Measurements from ENCODE around the gene CLNS1A.

CLNS1A gene

DNA sequence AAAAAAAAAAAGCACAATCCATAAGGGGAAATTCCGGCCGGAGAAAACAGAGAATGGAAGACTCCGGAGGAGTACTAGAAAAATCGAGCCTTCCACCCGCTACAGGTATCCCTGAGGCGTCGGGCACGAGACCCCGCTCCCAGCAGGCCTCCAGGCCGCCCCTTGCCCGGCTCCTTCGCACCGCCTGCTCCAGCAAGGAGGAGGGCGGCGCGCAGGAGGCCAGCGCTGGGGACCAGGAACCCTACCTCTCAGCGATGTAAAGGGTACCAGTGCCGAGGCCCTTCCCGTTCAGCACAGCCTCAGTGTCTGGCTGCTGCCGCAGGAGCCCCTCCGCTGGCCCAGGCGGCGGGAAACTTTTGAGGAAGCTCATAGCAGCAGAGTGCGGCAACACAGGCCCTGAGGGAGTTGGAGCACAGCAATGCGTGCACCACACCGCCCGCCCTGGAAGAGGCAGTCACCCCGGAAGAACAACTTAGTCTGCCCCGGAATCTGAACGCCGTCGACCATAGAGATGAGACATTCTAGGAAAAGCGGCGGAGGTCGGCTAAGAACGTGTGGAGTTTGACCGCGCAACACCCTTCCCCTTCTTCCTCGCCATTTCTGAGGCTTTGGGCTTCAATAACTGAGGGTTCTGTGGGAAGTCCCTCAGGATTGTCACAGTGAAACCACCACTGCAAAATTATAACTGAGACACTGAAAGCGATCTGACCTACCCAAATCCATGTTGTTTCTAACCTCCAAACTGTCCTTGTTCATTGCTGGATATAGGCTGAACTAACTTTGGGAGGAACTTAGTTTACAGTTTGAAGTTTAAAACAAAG lies at the start of gene CLNS1A:
Gene CLNS1A (minus strand): TSS at position 450 of the 821 bp plus-strand sequence. CDS start 80 bp downstream, at position 370.
- peak; percentile 93 to 94 for DNase-seq

DNA sequence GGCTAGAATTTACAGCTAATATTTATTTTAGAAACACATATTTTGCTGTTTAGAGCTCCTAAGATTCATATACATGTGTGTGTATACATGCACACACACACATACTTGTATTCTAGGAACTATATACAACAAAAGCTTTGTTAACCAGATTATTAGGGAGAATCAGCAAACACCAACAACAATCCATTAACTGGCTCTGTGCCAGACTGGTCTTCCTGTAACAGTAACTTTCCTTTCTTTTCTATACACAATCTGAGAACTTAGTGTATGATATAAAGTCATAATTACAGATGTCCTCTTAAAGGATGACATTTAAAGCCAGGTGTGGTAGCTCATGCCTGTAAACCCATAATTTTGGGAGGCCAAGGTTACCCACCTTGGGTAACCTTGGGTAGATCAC lies 49.5 kb upstream of the CLNS1A start:
- no peak for DNase-seq

GRCh38 chr11:77677138-77677537 lies 39.5 kb upstream of the CLNS1A start:
- no peak for DNase-seq

GRCh38 chr11:77672264-77672663 lies 34.7 kb upstream of the CLNS1A start:
- no peak for DNase-seq

- no peak for DNase-seq
Observed at GRCh38 chr11:77669848-77670511, 32.4 kb upstream of the CLNS1A start.

- DNase-seq = no peak
Observed at GRCh38 chr11:77668760-77669159, 31.2 kb upstream of the CLNS1A start.

- DNase-seq = no peak
Observed at GRCh38 chr11:77665240-77665965, 27.8 kb upstream of the CLNS1A start.

GRCh38 chr11:77661670-77662069 lies 24.1 kb upstream of the CLNS1A start:
- no peak for DNase-seq

- peak in 1 of 2 experiments; percentile 13 for DNase-seq
Observed at GRCh38 chr11:77660947-77661346, 23.4 kb upstream of the CLNS1A start.

GRCh38 chr11:77658213-77659013 lies 20.8 kb upstream of the CLNS1A start:
- no peak for DNase-seq

DNA sequence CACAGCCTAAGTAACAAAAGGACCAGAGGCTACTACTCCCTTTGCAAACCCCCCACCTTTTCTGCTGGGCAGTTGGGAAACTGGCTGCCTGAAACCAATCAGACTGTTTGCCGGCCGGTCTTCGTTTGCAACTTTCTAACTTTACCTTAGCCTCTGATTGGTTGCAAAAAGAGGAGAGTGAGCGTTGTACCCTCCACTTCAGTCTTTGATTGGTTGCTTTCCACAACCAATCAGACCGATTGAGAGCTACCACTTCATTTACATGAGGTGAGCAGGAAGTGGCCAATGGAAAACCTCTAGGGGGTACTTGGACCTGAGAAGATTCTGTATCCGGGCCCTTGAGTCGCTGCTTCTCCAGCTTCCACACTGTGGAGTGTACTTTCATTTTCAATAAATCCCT lies 18.8 kb upstream of the CLNS1A start:
- no peak for DNase-seq

DNA sequence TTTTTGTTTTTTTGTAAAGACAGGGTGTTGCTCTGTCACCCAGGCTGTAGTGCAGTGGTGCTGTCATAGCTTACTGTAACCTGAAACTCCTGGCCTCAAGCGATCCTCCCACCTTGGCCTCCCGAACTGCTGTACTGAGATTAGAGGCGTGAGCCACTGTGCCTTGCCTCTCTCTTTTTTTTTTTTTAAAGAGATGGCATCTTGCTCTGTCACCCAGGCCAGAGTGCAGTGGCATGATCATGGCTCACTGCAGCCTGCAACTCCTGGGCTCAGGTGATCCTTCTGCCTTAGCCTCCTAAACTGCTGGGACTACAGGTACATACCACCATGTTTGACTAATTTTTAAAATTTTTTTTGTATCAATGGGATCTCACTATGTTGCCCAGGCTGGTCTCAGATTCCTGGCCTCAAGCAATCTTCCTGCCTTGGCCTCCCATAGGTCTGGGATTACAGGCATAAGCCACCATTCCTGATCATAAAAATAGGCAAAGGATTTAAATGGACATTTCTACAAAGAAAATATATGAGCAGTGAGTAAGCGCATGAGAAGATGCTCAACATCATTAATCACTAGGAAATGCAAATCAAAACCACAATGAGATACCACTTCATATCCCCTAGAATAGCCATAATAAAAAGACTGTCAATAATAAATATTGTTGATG lies 17.3 kb upstream of the CLNS1A start:
- DNase-seq = no peak

DNA sequence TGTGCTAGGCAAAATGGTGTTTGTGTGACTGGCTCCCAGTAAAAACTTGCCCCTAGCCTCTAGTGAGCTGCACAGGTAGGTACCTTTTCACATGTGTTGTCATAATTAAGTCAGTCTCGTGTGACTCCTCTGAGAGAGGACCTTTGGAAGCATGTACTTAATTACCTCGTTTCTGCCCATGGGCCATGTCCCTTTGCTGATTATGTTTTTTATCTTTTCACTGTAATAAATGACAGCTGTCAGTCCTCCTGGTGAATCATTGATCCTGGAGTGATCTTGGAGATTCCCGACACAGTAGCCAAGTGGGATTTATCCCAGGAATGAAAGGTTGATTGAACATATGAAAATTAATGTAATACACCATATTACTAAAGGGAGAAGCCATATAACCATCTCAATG lies 12.5 kb upstream of the CLNS1A start:
- no peak for DNase-seq

DNA sequence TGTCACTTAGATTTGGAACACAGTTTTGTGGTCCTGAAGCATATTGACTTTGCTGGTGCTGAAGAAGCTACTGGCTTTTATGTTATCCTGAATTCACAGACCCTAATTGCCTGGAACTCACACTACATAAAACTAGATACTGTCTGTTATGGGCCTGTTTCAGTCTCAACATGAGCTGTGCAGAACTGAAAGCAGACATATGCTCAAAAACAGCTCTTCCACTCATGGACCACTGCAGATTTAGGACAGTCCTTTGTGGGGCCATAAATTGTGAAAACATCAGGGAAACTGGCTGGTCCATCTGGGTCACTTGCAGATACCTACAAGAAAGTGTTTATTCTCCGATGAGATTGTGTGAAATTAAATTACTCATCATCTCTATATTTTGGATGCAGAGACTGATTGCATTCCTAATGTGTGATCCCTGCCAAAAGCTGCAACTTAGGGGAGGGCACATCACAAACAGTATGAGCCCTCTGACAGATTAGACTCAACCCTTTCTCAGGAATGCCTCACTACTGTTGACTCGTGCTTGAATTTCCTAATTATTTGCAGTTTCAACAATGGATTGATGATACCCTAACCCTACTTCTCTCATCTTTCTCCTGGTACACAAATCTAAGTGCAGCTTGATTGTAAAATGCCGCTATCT lies 10.2 kb upstream of the CLNS1A start:
- DNase-seq = no peak

GRCh38 chr11:77644887-77645286 lies 7.3 kb upstream of the CLNS1A start:
- no peak for DNase-seq

DNA sequence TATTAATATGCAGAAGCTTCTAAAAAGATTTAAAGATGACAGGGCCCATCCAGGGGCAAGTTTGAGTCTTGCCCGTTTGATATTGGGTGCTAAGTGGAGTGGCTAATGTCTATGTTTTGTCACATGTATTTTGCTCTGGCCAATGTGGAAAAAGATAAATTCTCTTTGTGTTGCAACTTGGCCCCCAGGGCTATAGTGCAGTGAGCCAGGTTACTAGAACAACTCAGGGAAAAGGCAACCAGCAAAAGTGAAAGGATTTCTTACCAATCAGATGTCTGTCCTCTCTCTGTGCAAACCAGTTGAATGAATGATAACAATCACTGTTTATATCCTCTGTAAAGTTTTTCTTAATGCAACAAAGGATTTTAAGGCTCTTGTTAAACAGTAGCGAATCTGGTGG lies 4.6 kb upstream of the CLNS1A start:
- DNase-seq = no peak

- DNase-seq = peak; percentile 24 to 34
Observed at GRCh38 chr11:77636731-77637344, 756 bp downstream of the CLNS1A start.

- DNase-seq = peak; percentile 71 to 76
Observed at GRCh38 chr11:77633926-77634325, 3.7 kb downstream of the CLNS1A start.

DNA sequence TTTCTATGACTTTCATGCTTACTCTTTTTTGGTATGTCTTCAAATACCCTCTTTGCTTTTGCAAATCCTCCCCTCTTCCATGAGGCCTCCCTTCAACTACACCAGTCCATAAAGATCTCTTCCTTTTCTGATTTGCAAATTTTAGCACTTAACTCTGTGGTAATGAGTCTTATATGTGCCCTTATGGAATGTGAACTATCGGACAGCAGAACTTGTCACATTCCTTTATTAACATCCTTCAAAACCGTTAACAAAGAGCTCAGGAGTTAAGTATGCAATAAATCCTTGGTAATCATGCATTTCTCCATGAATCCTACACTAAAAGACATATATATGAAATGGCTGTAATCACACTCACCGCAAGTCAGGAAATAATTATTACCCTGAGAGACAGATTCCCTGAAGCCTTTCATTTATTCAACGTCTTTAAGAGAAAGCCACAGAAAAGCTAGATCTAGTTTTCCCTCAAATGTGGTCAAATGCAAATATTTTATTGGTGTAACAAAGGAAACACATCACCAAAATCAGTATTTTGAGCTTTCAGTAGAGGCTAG lies 7.4 kb downstream of the CLNS1A start:
- no peak for DNase-seq

DNA sequence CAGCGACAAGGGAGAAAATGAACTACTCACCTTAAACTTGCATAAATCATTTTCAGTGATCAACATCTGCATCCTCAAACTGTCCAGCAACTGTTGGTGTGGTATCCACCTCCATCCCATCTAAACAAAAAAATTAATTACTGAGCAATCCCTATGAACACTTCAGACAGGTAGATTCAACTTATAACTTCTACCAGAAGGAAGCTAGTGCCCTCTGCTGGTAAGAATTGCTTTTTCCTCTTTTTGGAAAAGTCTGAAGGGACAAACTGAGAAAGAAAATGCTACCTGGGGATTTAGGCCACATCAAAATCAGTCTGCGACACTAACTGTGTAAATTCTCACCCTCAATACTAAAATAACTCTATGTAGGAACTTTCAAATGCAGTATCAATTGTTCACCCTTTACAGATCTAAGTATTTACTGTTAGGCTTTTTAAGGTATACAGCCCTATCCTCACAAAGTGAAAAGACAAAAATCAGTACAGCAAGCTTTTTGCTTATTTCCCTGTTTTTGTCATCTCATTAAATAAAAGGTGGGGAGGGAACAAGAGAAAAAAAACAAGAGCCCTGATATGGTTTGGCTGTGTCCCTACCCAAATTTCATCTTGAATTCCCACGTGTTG lies 17.9 kb downstream of the CLNS1A start:
- DNase-seq = peak; percentile 21 to 33
